HG03095 (cell line): ENCODE data around the gene NLRP6.
"Not testable (repeated sequence)": the region's sequence is repeated elsewhere in the genome, so short reads cannot be mapped to it uniquely, and the experiment has no call there.

Source experiments
- ATAC-seq: cut with Tn5 transposase; IDR thresholded peaks from one replicate; pipeline ENCODE4 v1.9.1; 2021; ENCODE audit warnings: moderate library complexity; ENCODE audit not compliant: unreplicated experiment

Gene NLRP6

DNA sequence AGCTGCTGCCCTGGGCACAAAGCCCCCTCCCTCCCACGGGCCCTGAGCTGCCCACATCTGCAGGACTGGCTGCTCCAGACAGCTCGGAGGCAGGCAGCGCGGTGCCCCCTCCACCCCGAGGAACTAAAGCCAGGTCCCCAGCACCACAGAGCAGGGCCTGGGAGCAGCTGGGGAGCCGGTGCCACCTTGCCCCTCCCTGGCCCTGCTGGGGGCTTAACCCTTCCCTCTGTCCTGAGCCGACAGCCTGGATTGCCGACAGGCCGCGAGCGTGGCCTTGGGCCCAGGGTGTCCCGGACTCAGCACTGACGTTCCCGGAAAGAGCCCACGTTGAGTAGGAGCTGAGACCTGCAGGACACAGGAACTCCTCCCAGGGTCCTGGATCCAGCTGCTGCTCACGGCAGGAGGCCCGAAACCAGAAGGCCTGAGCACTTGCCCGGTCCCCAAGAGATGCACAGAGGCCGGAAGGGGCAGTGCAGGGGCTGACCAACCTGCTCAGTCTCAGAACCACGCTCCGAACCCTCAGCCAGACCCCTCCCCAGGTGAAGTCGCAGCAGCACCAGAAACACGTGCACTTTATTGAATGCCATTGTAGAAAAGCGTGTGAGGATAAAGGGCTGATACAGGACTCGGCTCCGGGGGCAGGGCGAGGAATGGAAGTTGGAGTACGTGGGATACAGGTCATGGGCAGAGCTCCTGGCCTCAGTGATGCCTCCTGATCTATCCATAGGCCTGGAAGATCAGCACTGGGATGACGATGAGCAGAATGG is 41.1 kb downstream of the NLRP6 start:
- ATAC-seq, result not testable (repeated sequence)

GRCh38 chr11:319888-320273 is 41.7 kb downstream of the NLRP6 start:
- ATAC-seq, result not testable (repeated sequence)

GRCh38 chr11:324156-324555 is 45.9 kb downstream of the NLRP6 start:
- ATAC-seq, result no peak

- not testable (repeated sequence) for ATAC-seq
Observed at GRCh38 chr11:324593-325517, 46.6 kb downstream of the NLRP6 start.

GRCh38 chr11:325796-326591 is 47.8 kb downstream of the NLRP6 start:
- ATAC-seq, result no peak

DNA sequence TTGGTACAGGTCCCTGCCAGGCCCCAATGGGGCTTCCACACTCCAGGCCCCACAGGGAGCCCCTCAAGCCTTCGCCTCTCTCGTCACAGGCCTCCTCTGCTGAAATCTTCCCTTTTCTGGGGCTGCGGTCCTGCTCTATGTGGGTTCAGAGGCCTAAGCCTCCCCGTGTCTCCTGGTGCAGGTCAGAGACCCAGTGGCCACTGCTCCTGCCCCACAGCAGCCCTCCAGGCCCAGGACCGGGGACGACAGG is 48.3 kb downstream of the NLRP6 start:
- ATAC-seq, result no peak

- ATAC-seq, result peak; percentile 57
Observed at GRCh38 chr11:326842-327580, 48.8 kb downstream of the NLRP6 start.

DNA sequence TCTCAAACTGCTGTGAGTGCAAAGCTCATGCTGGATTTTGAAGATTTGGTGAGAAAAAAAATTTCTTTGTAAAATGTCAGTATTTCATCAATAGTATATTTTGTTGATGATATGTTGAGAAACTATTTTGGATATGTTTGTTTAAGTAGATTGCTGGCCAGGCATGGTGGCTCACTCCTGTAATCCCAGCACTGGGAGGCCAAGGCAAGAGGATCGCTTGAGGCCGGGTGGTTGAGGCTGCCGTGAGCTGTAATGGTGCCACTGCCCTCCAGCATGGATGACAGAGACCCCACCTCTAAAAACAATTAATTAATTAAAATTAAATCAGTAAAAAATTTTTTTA is 49.3 kb downstream of the NLRP6 start:
- ATAC-seq, result no peak

DNA sequence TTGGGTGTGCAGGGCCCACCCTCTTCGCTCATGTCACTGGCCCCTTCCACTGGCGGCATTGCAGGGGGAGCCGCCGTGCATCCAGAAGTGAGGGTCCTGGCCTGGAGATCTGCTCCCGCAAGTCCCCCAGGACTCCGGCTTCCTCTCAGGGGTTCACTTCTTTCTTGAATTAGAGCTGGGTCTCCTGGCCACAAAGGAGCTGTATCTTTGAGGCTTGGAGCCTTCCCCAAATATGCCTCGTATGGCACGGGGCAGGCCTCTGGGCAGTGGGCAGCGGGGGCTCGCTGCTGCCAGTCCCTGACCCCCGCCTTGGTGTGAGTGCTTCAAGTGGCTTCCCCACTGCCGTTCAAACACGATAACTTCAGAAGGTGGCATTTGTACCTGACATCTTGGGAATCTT is 49.8 kb downstream of the NLRP6 start:
- no peak for ATAC-seq

DNA sequence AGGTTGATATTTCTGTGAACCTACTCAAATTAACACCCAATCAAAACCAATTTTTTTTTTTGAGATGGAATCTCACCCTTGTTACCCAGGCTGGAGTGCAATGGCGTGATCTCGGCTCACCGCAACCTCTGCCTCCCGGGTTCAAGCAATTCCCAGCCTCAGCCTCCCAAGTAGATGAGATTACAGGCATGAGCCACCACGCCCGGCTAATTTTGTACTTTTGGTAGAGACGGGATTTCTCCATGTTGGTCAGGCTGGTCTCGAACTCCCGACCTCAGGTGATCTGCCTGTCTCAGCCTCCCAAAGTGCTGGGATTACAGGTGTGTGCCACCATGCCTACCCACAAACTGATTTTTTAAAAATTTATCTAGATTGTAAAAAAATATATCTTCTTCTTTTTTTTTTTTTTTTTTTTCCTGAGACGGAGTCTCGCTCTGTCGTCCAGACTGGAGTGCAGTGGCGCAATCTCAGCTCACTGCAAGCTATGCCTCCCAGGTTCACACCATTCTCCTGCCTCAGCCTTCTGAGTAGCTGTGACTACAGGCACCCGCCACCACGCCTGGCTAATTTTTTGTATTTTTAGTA is 50.4 kb downstream of the NLRP6 start:
- ATAC-seq, result not testable (repeated sequence)

DNA sequence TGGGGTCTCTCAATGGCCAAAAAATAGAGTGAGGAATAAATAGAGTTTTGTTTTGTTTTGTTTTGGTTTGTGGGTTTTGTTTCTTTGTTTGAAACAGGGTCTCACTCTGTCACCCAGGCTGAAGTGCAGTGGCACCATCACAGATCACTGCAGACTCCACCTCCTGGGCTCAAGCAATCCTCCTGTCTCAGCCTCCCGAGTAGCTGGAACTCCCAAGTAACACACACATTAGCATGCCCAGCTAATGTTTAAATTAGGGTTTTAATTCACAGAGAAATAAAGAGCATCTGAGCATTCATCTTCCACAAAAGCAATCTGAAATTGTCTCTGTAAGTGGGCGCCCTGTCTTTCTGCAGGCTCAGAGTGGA is 51.7 kb downstream of the NLRP6 start:
- ATAC-seq, result no peak

DNA sequence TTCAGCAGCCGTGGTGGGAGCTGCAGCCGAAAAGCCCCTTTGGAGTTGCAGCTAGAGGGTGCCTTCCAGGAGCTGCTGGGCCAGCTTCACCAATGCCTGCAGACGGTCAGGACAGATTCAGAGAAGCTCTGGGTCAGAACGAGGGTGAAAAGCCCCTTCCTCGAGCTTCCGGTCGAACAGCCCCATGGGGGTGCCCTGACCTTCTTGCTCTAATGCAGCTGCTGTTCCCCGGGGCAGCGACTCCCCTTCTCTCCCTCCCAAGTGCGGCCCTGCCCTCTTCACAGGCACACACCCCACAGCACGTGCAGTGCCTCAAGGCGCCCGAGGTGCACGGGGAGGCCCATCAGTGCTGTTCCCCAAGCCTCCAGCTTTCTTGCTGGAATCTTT is 52.1 kb downstream of the NLRP6 start:
- ATAC-seq, result no peak

GRCh38 chr11:330694-331357 is 52.6 kb downstream of the NLRP6 start:
- ATAC-seq, result no peak

DNA sequence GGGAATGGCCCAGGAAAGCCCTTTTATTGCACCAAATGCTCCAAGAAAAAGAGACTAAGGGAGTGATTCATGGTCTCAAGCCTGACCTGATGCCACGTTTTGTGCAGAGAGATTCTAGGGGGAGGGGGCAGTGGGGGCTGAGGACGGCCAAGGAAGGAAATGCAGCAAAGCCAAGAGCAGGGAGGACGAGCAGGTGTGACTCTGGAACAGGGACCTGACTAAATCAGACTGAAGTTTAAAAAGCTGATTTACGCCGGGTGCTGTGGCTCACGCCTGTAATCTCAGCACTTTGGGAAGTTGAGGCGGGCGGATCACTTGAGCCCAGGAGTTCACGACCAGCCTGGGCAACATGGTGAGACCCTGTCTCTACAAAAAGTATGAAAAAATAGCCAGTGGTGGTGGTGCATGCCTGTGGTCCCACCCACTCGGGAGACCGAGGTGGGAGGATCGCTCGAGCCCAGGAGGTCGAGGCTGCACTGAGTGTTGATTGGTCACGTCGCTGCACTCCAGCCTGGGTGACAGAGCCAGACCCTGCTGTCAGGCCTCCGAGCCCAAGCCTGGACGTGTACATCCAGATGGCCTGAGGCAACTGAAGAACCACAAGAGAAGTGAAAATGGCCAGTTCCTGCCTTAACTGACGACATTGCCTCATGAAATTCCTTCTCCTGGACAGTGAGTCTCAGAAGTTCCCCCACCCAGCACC is 53.3 kb downstream of the NLRP6 start:
- no peak for ATAC-seq

GRCh38 chr11:332651-333480 is 54.7 kb downstream of the NLRP6 start:
- ATAC-seq, result no peak

GRCh38 chr11:333616-334263 is 55.5 kb downstream of the NLRP6 start:
- ATAC-seq, result not testable (repeated sequence)

DNA sequence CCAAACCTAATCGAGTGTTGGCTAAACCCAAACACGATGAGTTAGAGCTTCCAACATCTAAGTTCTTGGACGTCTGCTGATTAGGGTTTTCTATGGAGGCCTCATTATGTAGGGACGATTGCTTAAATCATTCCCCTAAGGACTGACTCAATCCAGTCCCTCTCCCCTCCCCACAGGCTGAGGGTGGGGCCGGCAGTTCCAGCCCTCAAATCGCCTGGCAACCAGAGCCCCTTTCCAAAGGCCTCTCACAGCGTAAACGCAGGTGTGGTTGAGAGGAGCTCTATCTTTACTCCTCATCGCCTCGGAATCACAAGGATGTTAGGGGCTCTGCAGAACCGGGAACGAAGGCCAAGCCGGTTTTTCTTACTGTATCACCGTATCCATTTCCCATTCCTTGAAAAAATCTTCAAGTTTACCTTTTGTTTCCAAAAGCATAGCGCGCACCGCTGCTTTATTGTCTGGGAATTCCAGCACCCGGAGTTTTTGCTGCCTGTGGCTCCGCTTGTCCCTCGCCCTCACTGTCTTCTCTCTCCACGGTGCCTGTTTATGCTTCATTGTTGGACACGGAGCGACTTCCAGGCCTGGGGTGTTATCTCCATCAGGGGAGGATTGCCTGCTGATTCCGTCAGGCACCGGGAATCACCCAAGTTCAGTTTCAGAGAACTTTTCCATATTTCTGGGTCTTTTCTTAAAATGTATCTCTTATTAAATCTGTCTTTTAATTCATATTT is 56.2 kb downstream of the NLRP6 start:
- ATAC-seq, result no peak
